ENCODE measurements around the gene C4orf50.

DNA sequence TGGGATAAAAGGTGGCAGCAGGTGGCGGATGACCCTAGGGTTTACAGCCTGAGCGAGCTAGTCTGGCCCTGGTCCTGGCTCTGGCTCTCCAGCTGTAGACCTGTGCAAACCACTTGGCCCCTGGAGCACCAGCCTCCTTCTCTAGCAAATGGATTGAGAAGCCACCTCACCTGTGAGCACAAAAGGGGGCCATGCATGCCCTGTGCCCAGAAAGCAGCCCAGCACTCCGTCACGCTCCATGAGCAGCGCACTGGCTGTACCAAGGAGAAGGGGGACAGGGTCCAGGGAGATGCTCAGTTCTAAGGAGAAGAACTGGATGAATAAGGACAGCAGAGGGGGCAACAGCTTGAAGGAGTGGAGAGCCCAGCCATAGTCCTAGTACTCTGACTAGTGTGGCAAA, 46.9 kb upstream of the C4orf50 start:
- no peak for TF ChIP-seq HNF4G (IDR thresholded peaks at IDR 0.05; ENCODE audit: borderline replicate concordance, low read depth, low read length)
- no peak for TF ChIP-seq HNF4G (CRISPR knock-in tag; IDR thresholded peaks at IDR 0.05; ENCODE audit: borderline replicate concordance, low read depth)
- TF ChIP-seq ZBTB1 (CRISPR knock-in tag; IDR thresholded peaks at IDR 0.05; ENCODE audit: borderline replicate concordance), result no peak
- no peak for TF ChIP-seq EZH2 (conservative IDR thresholded peaks at IDR 0.05; ENCODE audit: low read depth, low read length)

All from HepG2 (cell line).